ENCODE data around the gene ETS2. TPM values are rescaled to one million over a fixed set of nuclear protein-coding genes. Genes with fewer than 3 reads are reported as not detected.

Gene ETS2
- total RNA-seq, 4 donors from 2014 or later = 36.6 to 92.2 (median 56.3) TPM

GRCh38 chr21:38863843-38864363 lies 58.2 kb downstream of the ETS2 start:
- WGBS, 2 donors = 91 to 97% methylated on average over 8 of the region's 8 CpGs
- no peak for DNase-seq
- intact Hi-C loops (cut with DNase I) = no loop called here

GRCh38 chr21:38864964-38865363 lies 59.2 kb downstream of the ETS2 start:
- H3K27me3 ChIP-seq = no peaks in the 10 kb centered on the region
- intact Hi-C loops (cut with DNase I) = no loop called here
- H3K27ac ChIP-seq = no peak overlapping the region
- DNase-seq = no peak
- H3K9me3 ChIP-seq = no peaks in the 10 kb centered on the region
- no peaks in the 10 kb centered on the region for H3K4me1 ChIP-seq
- TF ChIP-seq POLR2A (IDR thresholded peaks at IDR 0.05) (no peak), CTCF (IDR thresholded peaks at IDR 0.05) (no peak)
- H3K4me3 ChIP-seq (replicated peaks in 1 of 3) = no peak overlapping the region
- 76 to 96% methylated on average over 3 of the region's 3 CpGs for WGBS, 2 donors
- no peaks in the 10 kb centered on the region for H3K36me3 ChIP-seq

More at GRCh38 chr21:38863843-38864363, 58.2 kb downstream of the ETS2 start:
- H3K9me3 ChIP-seq = no peaks in the 10 kb centered on the region
- TF ChIP-seq CTCF (IDR thresholded peaks at IDR 0.05) = no peak
- TF ChIP-seq POLR2A (IDR thresholded peaks at IDR 0.05) = no peak
- no peak overlapping the region for H3K27ac ChIP-seq
- H3K4me1 ChIP-seq = no peaks in the 10 kb centered on the region
- no peak overlapping the region for H3K4me3 ChIP-seq (replicated peaks in 1 of 3)
- H3K36me3 ChIP-seq = no peaks in the 10 kb centered on the region
- H3K27me3 ChIP-seq = no peaks in the 10 kb centered on the region

GRCh38 chr21:38869196-38869595 lies 63.5 kb downstream of the ETS2 start:
- Histone ChIP-seq H3K4me3 (replicated peaks in 1 of 3) (no peak overlapping the region), H3K4me1 (no peaks in the 10 kb centered on the region), H3K27me3 (no peaks in the 10 kb centered on the region), H3K27ac (no peak overlapping the region), H3K36me3 (no peaks in the 10 kb centered on the region), H3K9me3 (no peaks in the 10 kb centered on the region)
- peak; percentile 43 to 46 for DNase-seq
- TF ChIP-seq POLR2A (IDR thresholded peaks at IDR 0.05) (no peak), CTCF (IDR thresholded peaks at IDR 0.05) (no peak)
- intact Hi-C loops (cut with DNase I) = no loop called here
- WGBS, 2 donors = 68 to 77% methylated on average over 3 of the region's 3 CpGs

- no peak overlapping the region for H3K27ac ChIP-seq
- intact Hi-C loops (cut with DNase I) = no loop called here
- no peak overlapping the region for H3K4me3 ChIP-seq (replicated peaks in 1 of 3)
- no peaks in the 10 kb centered on the region for H3K9me3 ChIP-seq
- no peaks in the 10 kb centered on the region for H3K36me3 ChIP-seq
- no peak for DNase-seq
- TF ChIP-seq CTCF (IDR thresholded peaks at IDR 0.05) (peak in 1 of 6 experiments; percentile 6), POLR2A (IDR thresholded peaks at IDR 0.05) (no peak)
- H3K4me1 ChIP-seq = no peaks in the 10 kb centered on the region
- WGBS, 2 donors = 76 to 93% methylated on average over 3 of the region's 3 CpGs
- no peaks in the 10 kb centered on the region for H3K27me3 ChIP-seq
Observed at GRCh38 chr21:38869946-38870345, 64.2 kb downstream of the ETS2 start.

Measured in thyroid gland (tissue), 4 donors.